Breast epithelium (tissue), 4 donors: ENCODE measurements around the gene AP1S3. TPM values are rescaled to one million over a fixed set of nuclear protein-coding genes. Genes with fewer than 3 reads are reported as not detected.

ENCODE experiments used
- DNase-seq, 2 donors: peaks; one replicate each; pipeline ENCODE4 v3.0.0-alpha.2; 2019; ENCODE audit warnings: low spot score in 2 of 2
- H3K27ac ChIP-seq, 2 donors: fragments of 200-600 bp; sonication (generic) in 1 of 2; one replicate each; pipeline ENCODE4 v1.5.1; 2016 to 2019; ENCODE audit warnings: mild to moderate bottlenecking in 1 of 2
- H3K27me3 ChIP-seq, 2 donors: fragments of 200-600 bp; sonication (generic) in 1 of 2; one replicate each; pipeline versions ENCODE4 v1.5.1 to v1.6.0; 2017 to 2019; ENCODE audit warnings: control low read depth in 1 of 2, mild to moderate bottlenecking in 1 of 2
- H3K36me3 ChIP-seq: fragments of 200-600 bp; one replicate; pipeline ENCODE4 v1.5.1; 2019
- H3K4me1 ChIP-seq, 2 donors: fragments of 200-600 bp; sonication (generic); one replicate each; pipeline ENCODE4 v1.5.1; 2016 to 2019; ENCODE audit warnings: control low read depth in 1 of 2
- H3K4me3 ChIP-seq, 3 donors: fragments of 200-600 bp; sonication (generic); 1 replicate in 2 of 3; 2 replicates in 1 of 3; pipeline ENCODE4 v1.5.1; 2016 to 2019; ENCODE audit warnings: mild to moderate bottlenecking in 3 of 3, moderate library complexity in 2 of 3
- H3K9me3 ChIP-seq, 2 donors: fragments of 200-600 bp; sonication (generic) in 1 of 2; one replicate each; pipeline ENCODE4 v1.5.1; 2016 to 2019; ENCODE audit warnings: control low read depth in 1 of 2
- POLR2A ChIP-seq: fragments of 450-650 bp; IDR thresholded peaks from one replicate; pipeline ENCODE4 v1.6.1; 2016; ENCODE audit warnings: antibody characterized with exemption, mild to moderate bottlenecking, moderate library complexity
- POLR2AphosphoS5 ChIP-seq, 3 donors: sonication (generic); formaldehyde crosslinking; IDR thresholded peaks; one replicate each; pipeline ENCODE4 v1.6.1; 2017; ENCODE audit warnings: antibody characterized with exemption in 3 of 3
- intact Hi-C: fragments of 100-400 bp; cut with DNase I; formaldehyde crosslinking; loops from one replicate; pipeline ENCODE4 v1.15.1; 2023; ENCODE audit warnings: low total_unique reads
- total RNA-seq, 3 donors: library from RNA; depleted of rRNA; stranded (reverse); fragments of >200 nt; gene quantifications; one replicate each; pipeline ENCODE4 v1.1.0, GENCODE V29; 2016
- TF ChIP-seq, protein P1 (sequence below), 3 donors: fragments of 450-650 bp; IDR thresholded peaks; one replicate each; pipeline ENCODE4 v1.5.1; 2016 to 2017; ENCODE audit warnings: antibody characterized with exemption in 3 of 3, mild to moderate bottlenecking in 3 of 3, moderate library complexity in 3 of 3

Gene AP1S3
- total RNA-seq, 3 donors from 2014 or later, result 2.1 to 9.5 (median 4.7) TPM

DNA sequence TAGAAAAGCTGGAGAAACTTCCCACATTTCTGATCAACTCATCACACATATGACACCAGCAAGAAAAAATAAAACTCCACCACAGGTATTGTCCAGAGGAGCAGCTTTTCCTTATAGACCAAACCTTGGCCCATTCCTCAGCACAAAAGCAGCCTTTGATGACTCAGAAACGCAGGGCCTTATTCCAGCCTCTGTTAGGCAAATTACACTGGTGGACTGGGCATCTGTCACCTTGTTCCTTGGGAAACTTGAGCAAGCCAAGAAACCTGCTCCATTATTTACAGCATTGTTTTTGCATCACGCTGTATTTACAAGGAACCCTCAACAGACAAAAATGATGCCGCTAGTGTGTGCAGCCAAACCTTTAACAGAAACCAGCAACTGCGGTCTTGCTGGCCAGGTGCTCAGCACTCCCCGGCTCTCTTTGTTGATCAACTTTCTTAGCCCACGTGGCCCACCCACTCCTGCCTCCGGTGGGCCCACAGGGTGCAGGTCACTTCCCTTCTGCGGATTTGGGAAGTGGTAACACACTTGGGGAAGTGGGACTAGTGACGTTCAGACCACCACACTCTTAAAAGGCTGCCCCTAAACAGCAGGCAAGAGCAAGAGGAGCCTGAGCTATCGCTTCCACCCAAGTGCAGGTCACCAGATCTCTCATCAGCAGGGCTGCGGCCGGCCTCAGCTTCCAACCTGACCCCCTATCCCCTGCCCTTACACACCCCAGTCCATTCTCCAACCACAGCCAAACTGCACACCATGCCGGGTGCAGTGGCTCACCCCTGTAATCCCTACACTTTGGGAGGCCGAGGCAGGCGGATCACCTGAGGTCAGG lies 1.5 kb downstream of the AP1S3 start:
- peak overlapping the region in 1 of 3 donors; percentile 93 for H3K4me3 ChIP-seq
- H3K27ac ChIP-seq, result no peak overlapping the region
- H3K36me3 ChIP-seq, result no peaks in the 10 kb centered on the region
- no peaks in the 10 kb centered on the region for H3K27me3 ChIP-seq
- intact Hi-C loops, result no loop called here
- DNase-seq, result peak in 1 of 2 donors; percentile 28
- no peaks in the 10 kb centered on the region for H3K9me3 ChIP-seq
- TF ChIP-seq, protein P1, sequence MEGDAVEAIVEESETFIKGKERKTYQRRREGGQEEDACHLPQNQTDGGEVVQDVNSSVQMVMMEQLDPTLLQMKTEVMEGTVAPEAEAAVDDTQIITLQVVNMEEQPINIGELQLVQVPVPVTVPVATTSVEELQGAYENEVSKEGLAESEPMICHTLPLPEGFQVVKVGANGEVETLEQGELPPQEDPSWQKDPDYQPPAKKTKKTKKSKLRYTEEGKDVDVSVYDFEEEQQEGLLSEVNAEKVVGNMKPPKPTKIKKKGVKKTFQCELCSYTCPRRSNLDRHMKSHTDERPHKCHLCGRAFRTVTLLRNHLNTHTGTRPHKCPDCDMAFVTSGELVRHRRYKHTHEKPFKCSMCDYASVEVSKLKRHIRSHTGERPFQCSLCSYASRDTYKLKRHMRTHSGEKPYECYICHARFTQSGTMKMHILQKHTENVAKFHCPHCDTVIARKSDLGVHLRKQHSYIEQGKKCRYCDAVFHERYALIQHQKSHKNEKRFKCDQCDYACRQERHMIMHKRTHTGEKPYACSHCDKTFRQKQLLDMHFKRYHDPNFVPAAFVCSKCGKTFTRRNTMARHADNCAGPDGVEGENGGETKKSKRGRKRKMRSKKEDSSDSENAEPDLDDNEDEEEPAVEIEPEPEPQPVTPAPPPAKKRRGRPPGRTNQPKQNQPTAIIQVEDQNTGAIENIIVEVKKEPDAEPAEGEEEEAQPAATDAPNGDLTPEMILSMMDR (IDR thresholded peaks at IDR 0.05), result no peak
- TF ChIP-seq POLR2AphosphoS5 (IDR thresholded peaks at IDR 0.05) (no peak), POLR2A (no peak)
- no peaks in the 10 kb centered on the region for H3K4me1 ChIP-seq

DNA sequence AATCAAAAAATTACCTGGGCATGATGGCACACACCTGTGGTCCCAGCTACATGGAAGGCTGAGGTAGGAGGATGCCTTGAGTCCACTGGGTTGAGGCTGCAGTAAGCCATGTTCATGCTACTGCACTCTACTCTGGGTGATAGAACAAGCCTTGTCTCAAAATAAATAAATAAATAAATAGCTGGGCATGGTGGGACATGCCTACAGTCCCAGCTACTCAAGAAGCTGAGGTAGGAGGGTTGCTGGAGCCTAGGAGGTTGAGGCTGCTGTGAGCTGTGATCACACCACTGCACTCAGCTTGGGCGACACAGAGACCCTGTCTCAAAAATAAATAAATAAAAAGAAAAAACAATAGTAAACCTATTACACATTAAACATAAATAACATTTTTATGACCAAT lies 3.0 kb downstream of the AP1S3 start:
- H3K9me3 ChIP-seq, result no peaks in the 10 kb centered on the region
- H3K4me3 ChIP-seq, result no peak overlapping the region
- no peaks in the 10 kb centered on the region for H3K27me3 ChIP-seq
- intact Hi-C loops, result no loop called here
- H3K27ac ChIP-seq, result no peak overlapping the region
- no peaks in the 10 kb centered on the region for H3K36me3 ChIP-seq
- TF ChIP-seq POLR2AphosphoS5 (IDR thresholded peaks at IDR 0.05) (no peak), POLR2A (no peak)
- TF ChIP-seq, protein P1 (IDR thresholded peaks at IDR 0.05), result no peak
- DNase-seq, result no peak
- no peaks in the 10 kb centered on the region for H3K4me1 ChIP-seq

DNA sequence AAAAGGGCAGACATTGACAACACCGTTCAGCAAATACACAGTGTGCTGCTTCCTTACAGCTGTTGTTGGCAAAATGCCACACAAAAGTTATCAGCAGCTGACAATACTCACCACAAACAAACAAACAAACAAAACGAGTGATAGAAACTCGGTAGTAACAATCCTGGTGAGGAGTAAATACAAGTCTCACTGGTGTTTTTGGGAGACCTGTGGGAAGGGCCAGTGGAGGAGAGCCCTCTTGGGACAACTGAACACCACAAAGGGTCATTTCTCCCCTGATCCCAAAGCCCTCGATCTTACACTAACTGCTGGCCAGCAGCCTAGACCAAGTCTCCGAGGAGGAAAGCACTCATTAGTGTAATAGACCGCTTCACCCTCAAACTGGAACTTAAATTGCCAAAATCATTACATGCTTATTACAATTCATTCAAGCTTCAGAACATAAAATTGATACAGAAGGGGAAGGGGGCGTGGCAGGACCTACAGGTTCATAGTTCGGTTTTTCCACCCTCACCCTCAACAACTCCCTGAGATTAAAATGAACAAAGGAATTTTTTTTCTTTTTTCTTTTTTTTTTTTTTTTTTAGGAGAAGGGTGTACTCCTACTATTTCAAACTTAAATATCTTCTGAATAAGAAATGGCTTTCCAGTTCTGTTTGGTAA lies 5.0 kb downstream of the AP1S3 start:
- no peak overlapping the region for H3K4me3 ChIP-seq
- no peaks in the 10 kb centered on the region for H3K36me3 ChIP-seq
- intact Hi-C loops, result no loop called here
- no peak overlapping the region for H3K27ac ChIP-seq
- no peaks in the 10 kb centered on the region for H3K9me3 ChIP-seq
- no peaks in the 10 kb centered on the region for H3K4me1 ChIP-seq
- no peak for DNase-seq
- no peak for TF ChIP-seq POLR2A
- TF ChIP-seq POLR2AphosphoS5 (IDR thresholded peaks at IDR 0.05), result no peak
- TF ChIP-seq, protein P1 (IDR thresholded peaks at IDR 0.05), result no peak
- no peaks in the 10 kb centered on the region for H3K27me3 ChIP-seq

DNA sequence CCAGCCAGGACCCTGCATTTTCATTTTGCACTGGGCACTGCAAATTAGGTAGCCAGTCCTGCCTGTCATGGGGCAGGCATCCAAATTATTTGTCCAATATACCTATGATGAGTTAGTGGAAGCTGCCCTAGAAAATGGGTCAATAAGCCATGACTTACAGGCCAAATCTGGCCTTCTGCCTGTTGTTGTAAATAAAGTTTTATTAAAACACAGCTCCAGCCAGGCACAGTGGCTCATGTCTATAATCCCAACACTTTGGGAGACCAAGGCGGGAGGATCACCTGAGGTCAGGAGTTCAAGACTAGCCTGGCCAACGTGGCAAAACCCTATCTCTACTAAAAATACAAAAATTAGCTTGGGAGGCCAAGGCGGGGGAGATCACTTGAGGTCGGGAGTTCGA lies 8.3 kb downstream of the AP1S3 start:
- TF ChIP-seq POLR2A, result no peak
- no peak for TF ChIP-seq POLR2AphosphoS5 (IDR thresholded peaks at IDR 0.05)
- TF ChIP-seq, protein P1 (IDR thresholded peaks at IDR 0.05), result no peak
- Histone ChIP-seq H3K27ac (no peak overlapping the region), H3K36me3 (no peaks in the 10 kb centered on the region), H3K9me3 (no peaks in the 10 kb centered on the region), H3K4me3 (no peak overlapping the region), H3K4me1 (no peaks in the 10 kb centered on the region), H3K27me3 (no peaks in the 10 kb centered on the region)
- intact Hi-C loops, result no loop called here
- no peak for DNase-seq

DNA sequence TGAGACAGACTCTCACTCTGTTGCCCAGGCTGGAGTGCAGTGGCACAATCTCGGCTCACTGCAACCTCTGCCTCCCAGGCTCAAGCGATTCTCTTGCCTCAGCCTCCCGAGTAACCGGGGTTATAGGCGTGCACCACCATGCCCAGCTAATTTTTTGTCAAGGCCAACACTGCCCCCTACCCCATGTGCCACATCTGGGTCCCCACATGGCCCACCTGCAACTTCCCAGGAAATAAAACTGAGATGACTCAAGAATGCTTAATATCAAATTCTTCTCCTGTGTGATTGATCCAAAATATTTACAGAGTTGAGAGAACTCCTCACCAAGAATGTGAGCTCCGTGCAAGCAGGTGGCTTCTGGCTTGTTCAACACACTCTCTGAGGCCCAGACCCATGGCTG lies 9.1 kb downstream of the AP1S3 start:
- Histone ChIP-seq H3K36me3 (no peaks in the 10 kb centered on the region), H3K4me3 (no peak overlapping the region), H3K4me1 (no peaks in the 10 kb centered on the region), H3K27me3 (no peaks in the 10 kb centered on the region), H3K9me3 (no peaks in the 10 kb centered on the region), H3K27ac (no peak overlapping the region)
- no peak for DNase-seq
- intact Hi-C loops, result no loop called here
- no peak for TF ChIP-seq POLR2A
- TF ChIP-seq, protein P1 (IDR thresholded peaks at IDR 0.05), result no peak
- TF ChIP-seq POLR2AphosphoS5 (IDR thresholded peaks at IDR 0.05), result no peak
